Activated gamma-delta T cell (primary cell): ENCODE data around the gene NBEA.

Source experiments
- DNase-seq: peaks from one replicate; lab custom pipeline; 2025; lab: John Stamatoyannopoulos, UW

The NBEA gene

GRCh38 chr13:35514061-35514477 lies 572.0 kb downstream of the NBEA start:
- DNase-seq, result no peak

GRCh38 chr13:35514801-35515502 lies 572.9 kb downstream of the NBEA start:
- no peak for DNase-seq

- no peak for DNase-seq
Measured at GRCh38 chr13:35518337-35518946, 576.4 kb downstream of the NBEA start.

GRCh38 chr13:35524171-35524570 lies 582.1 kb downstream of the NBEA start:
- DNase-seq, result no peak

- DNase-seq, result no peak
Measured at GRCh38 chr13:35526577-35526976, 584.5 kb downstream of the NBEA start.

- no peak for DNase-seq
Measured at GRCh38 chr13:35527451-35527850, 585.4 kb downstream of the NBEA start.

GRCh38 chr13:35530147-35530546 lies 588.1 kb downstream of the NBEA start:
- DNase-seq, result no peak

GRCh38 chr13:35530581-35530980 lies 588.5 kb downstream of the NBEA start:
- no peak for DNase-seq

GRCh38 chr13:35531526-35531925 lies 589.5 kb downstream of the NBEA start:
- DNase-seq, result no peak

- DNase-seq, result no peak
Measured at GRCh38 chr13:35534343-35534742, 592.3 kb downstream of the NBEA start.

GRCh38 chr13:35548790-35549189 lies 606.7 kb downstream of the NBEA start:
- DNase-seq, result no peak

GRCh38 chr13:35549481-35549880 lies 607.4 kb downstream of the NBEA start:
- no peak for DNase-seq

GRCh38 chr13:35552172-35552844 lies 610.2 kb downstream of the NBEA start:
- no peak for DNase-seq

- DNase-seq, result no peak
Measured at GRCh38 chr13:35554972-35555623, 613.0 kb downstream of the NBEA start.

- DNase-seq, result no peak
Measured at GRCh38 chr13:35557475-35557874, 615.4 kb downstream of the NBEA start.

GRCh38 chr13:35561540-35561939 lies 619.5 kb downstream of the NBEA start:
- DNase-seq, result no peak

GRCh38 chr13:35565273-35565672 lies 623.2 kb downstream of the NBEA start:
- DNase-seq, result no peak

- DNase-seq, result no peak
Measured at GRCh38 chr13:35566340-35566739, 624.3 kb downstream of the NBEA start.

GRCh38 chr13:35567406-35567980 lies 625.4 kb downstream of the NBEA start:
- DNase-seq, result no peak

- DNase-seq, result no peak
Measured at GRCh38 chr13:35573639-35574038, 631.6 kb downstream of the NBEA start.

GRCh38 chr13:35592457-35592856 lies 650.4 kb downstream of the NBEA start:
- DNase-seq, result no peak

GRCh38 chr13:35593651-35594050 lies 651.6 kb downstream of the NBEA start:
- no peak for DNase-seq
